Neutrophil (primary cell): Measurements from ENCODE around the gene DOCK4.

ENCODE experiments used
- H3K27ac ChIP-seq: fragments of 200-600 bp; sonication (generic); 2 replicates; pipeline ENCODE4 v1.5.1; 2016; ENCODE audit warnings: mild to moderate bottlenecking, moderate library complexity
- H3K27me3 ChIP-seq: fragments of 200-600 bp; sonication (generic); 2 replicates; pipeline ENCODE4 v1.6.0; 2016; ENCODE audit warnings: mild to moderate bottlenecking
- H3K36me3 ChIP-seq: fragments of 200-600 bp; sonication (generic); 2 replicates; pipeline ENCODE4 v1.5.1; 2017
- H3K4me1 ChIP-seq, 2 experiments: fragments of 200-600 bp in 1 of 2; sonication (generic) in 1 of 2; 1 replicate in 1 of 2; 2 replicates in 1 of 2; pipeline versions ENCODE4 v1.5.1 to v1.6.1; 2013 to 2016; ENCODE audit warnings: low read depth in 1 of 2, low read length in 1 of 2, mild to moderate bottlenecking in 1 of 2, moderate library complexity in 1 of 2; ENCODE audit not compliant: control insufficient read depth in 1 of 2, insufficient read depth in 1 of 2
- H3K4me3 ChIP-seq, 2 experiments: fragments of 200-600 bp in 1 of 2; sonication (generic) in 1 of 2; 1 replicate in 1 of 2; 2 replicates in 1 of 2; pipeline ENCODE4 v1.5.1; 2013 to 2016; ENCODE audit warnings: low read depth in 1 of 2, low read length in 1 of 2, mild to moderate bottlenecking in 1 of 2, moderate library complexity in 1 of 2
- H3K9me3 ChIP-seq: fragments of 200-600 bp; sonication (generic); 2 replicates; pipeline ENCODE4 v1.5.1; 2016
- CTCF ChIP-seq: fragments of 200-600 bp; sonication (generic); IDR thresholded peaks from 2 replicates; pipeline ENCODE4 v1.5.1; 2016; ENCODE audit warnings: antibody characterized with exemption

The DOCK4 gene

GRCh38 chr7:112225006-112225405, 18.8 kb upstream of the DOCK4 start:
- H3K36me3 ChIP-seq, result no peaks in the 10 kb centered on the region
- H3K27me3 ChIP-seq, result no peaks in the 10 kb centered on the region
- TF ChIP-seq CTCF, result no peak
- H3K4me3 ChIP-seq, result no peak overlapping the region
- H3K27ac ChIP-seq, result no peak overlapping the region
- no peaks in the 10 kb centered on the region for H3K9me3 ChIP-seq
- no peaks in the 10 kb centered on the region for H3K4me1 ChIP-seq

- no peaks in the 10 kb centered on the region for H3K27me3 ChIP-seq
- H3K4me1 ChIP-seq, result no peaks in the 10 kb centered on the region
- no peaks in the 10 kb centered on the region for H3K36me3 ChIP-seq
- TF ChIP-seq CTCF, result no peak
- no peak overlapping the region for H3K27ac ChIP-seq
- no peak overlapping the region for H3K4me3 ChIP-seq
- H3K9me3 ChIP-seq, result no peaks in the 10 kb centered on the region
Measured at GRCh38 chr7:112224186-112224585, 18.0 kb upstream of the DOCK4 start.

- Histone ChIP-seq H3K4me3 (no peak overlapping the region), H3K9me3 (no peaks in the 10 kb centered on the region), H3K27ac (no peak overlapping the region), H3K4me1 (no peaks in the 10 kb centered on the region), H3K27me3 (no peaks in the 10 kb centered on the region), H3K36me3 (no peaks in the 10 kb centered on the region)
- TF ChIP-seq CTCF, result no peak
Measured at GRCh38 chr7:112223310-112223709, 17.1 kb upstream of the DOCK4 start.

- H3K4me3 ChIP-seq, result no peak overlapping the region
- TF ChIP-seq CTCF, result no peak
- no peak overlapping the region for H3K27ac ChIP-seq
- no peaks in the 10 kb centered on the region for H3K27me3 ChIP-seq
- H3K36me3 ChIP-seq, result no peaks in the 10 kb centered on the region
- no peaks in the 10 kb centered on the region for H3K4me1 ChIP-seq
- no peaks in the 10 kb centered on the region for H3K9me3 ChIP-seq
Measured at GRCh38 chr7:112220877-112221434, 14.8 kb upstream of the DOCK4 start.

GRCh38 chr7:112215787-112216186, 9.6 kb upstream of the DOCK4 start:
- H3K4me3 ChIP-seq, result no peak overlapping the region
- H3K4me1 ChIP-seq, result no peaks in the 10 kb centered on the region
- H3K27ac ChIP-seq, result no peak overlapping the region
- TF ChIP-seq CTCF, result no peak
- no peaks in the 10 kb centered on the region for H3K36me3 ChIP-seq
- no peaks in the 10 kb centered on the region for H3K27me3 ChIP-seq
- H3K9me3 ChIP-seq, result no peaks in the 10 kb centered on the region

- no peaks in the 10 kb centered on the region for H3K27me3 ChIP-seq
- no peaks in the 10 kb centered on the region for H3K9me3 ChIP-seq
- no peaks in the 10 kb centered on the region for H3K36me3 ChIP-seq
- no peak overlapping the region for H3K4me3 ChIP-seq
- H3K27ac ChIP-seq, result no peak overlapping the region
- no peak for TF ChIP-seq CTCF
- no peaks in the 10 kb centered on the region for H3K4me1 ChIP-seq
Measured at GRCh38 chr7:112214883-112215282, 8.7 kb upstream of the DOCK4 start.
